HG03565 (cell line): ENCODE measurements around the gene CA4.

ENCODE experiments used
- ATAC-seq: cut with Tn5 transposase; IDR thresholded peaks from one replicate; pipeline ENCODE4 v1.9.1; 2021; ENCODE audit warnings: mild to moderate bottlenecking, moderate library complexity; ENCODE audit not compliant: unreplicated experiment

Gene CA4

DNA sequence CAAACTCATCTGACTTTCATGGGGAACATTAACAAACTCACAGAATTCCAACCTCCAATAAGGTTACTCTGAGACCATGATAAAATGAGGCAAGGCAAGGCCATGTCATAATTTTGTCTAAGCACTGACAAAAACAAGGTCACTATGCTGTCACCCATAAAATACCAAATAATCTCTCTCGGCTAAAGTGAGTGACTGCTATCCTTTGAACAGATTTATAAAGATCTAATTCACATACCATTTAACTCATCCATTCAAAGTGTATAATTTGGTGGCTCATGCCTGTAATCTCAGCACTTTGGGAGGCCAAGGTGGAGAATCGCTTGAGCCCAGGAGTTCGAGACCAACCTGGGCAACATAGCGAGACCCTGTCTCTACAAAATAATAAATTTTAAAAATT lies 20.6 kb upstream of the CA4 start:
- ATAC-seq, result no peak

DNA sequence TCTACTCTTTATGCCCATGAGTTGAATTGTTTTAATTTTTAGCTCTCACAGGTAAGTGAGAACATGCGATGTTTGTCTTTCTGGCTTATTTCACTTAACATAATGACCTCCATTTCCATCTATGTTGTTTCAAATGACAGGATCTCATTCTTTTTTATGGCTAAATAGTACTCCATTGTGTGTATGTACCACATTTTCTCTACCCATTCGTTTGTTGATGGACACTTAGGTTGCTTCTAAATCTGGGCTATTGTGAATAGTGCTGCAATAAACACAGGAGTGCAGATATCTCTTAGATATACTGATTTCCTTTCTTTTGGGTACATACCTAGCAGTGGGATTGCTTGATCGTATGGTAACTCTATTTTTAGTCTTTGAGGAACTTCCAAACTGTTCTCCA lies 19.3 kb upstream of the CA4 start:
- no peak for ATAC-seq

DNA sequence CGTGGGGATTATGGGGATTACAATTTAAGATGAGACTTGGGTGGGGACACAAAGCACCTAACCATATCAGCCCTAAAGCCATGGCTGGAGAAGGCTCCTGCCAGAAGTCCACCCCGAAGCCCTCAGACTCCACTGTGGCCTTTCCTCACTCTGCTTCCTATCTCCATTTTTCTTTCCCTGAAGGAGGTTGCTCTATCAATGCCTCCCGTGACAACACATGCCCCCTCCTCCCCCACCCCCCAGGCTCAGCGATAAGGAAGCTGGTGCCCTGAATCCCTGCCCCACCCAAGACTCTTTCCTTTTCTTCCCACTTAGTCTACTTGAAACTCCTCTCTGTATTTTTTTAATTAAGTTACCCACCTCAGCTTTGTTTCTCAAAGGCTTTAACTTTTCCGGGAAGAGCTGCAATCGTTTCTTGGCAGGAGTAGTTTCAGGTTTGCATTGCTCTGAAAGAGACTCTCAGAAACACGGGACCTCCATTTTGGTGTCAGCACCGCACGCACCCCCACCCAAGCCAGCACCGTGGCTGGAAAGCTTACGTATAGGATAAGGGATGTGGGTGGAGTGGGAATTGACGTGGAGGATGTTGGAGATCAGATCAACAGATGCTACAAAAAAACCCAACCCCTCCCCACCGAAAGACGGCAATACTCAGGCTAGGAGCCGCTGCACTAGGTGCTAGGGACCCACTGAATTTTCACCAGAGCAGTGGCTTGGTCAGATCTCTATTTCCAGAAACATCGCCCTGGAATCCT lies 15.2 kb upstream of the CA4 start:
- no peak for ATAC-seq

DNA sequence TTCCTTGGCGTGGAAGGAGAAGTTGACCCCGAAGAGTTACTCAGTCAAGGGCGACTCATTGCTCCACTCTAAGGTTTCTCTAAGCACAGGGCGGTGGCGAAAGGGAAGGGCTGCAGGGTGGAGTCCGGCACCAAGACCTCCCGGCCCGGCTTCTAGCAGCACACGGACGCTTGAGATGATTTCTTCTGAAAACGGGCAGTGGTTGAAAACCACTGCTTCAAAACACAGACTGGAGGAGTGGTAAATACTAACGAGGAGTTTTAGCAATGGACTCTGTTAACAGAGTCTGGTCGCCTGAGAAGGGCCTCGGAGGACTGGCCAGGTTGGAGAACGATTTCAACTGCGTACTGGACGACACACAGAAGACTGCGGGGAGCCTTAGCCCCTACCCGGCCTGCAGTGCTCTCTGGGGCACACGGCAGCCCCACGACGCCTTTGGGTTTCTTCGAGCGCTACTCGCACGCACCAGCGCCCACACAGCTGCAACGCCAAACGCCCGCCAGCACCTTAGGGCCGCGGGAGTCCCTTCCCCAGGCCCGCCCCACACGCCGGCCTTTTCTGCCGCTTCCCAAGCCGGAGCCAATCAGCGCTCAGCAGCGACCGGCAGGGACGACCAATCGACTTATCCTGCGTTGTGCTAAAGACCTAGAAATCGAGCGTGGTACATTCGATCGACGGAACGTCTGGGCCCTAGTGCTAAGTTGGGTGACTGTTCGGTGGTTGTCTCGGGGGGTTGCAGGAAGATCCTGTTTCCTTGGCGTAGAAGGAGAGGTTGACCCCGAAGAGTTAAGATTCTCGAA lies 14.4 kb upstream of the CA4 start:
- peak; percentile 70 for ATAC-seq

DNA sequence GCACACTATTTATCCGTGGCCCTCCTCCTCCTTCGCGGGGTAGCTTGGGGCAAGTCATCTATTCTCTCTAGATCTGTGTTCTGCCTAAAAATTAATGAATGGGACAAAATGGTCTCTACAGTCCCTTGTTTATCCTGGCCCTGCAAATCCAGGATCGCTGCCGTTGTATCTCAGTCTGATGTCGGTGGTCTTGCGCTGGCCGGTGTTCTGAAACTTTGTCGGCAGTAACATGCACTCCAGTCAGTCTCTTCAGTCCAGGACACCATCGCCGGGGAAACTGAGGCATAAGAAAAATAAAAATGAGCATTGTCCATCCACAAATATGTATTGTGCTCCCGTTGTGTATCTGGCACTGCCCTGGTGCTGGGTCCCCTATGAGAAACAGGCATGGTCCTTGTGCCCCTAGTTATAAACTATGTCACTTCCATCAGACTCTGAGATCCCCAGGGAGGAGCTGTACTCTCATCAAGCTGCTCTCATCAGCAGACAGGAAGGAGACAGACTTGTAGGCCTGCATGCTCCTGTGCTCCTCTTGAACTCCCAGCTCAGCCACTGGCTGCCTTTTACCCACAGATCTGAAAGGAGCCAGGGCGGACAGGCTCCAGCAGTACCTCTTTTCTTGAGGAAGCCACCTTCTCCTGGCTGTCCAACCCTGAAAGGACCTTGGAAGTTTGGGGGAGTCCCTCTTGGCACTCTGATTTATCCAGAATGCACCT lies 13.7 kb upstream of the CA4 start:
- no peak for ATAC-seq

DNA sequence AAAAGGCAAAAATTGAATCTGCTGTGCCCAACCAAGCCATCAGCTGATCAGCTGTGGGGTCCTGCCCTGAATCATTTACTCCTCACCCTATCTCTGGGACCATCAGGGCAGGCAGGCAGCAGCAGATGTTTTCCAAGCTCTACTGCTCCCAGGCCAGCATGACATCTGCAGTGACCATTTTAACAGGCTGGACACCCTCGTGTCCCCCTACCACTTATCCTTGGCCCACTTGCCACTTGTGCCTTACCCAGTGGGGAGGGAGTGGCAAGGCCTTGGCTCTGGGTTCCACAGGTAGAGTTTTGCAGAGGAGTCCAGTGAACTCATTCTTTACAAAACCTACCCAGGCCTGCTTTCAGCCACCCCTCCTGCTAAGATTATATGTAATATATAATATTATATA lies 12.0 kb upstream of the CA4 start:
- no peak for ATAC-seq

DNA sequence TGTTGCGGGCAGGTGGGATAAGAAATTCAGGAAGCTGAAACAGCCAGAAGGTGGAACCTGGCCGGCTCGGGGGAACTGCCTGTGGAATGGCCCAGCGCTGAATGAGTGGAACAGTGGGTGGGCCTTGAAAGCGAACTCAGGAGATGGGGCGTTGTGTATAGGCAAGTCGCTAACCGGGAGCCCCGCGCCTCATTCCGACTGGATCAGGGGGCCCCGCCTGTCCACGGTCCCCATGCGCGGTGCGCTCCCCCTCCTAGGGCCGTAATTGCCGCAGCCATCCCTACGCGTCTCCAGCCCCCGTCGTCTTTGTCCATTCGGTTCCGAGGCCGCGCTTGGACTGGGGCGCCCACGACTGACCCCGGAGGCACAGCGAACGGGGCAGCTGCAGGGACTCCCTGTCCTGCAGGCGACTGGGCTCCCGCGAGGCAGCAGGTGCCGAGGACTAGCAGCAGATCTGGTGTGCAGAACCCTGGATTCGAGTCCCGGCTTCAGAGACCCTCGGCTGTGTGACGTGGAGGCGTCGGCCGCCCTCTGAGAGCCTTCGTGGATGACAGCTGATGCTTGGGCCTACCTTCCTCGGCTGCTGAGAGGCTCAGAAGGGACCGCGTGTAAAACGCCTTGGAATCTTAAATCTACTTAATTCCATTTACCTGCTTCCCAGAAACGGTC lies 10.9 kb upstream of the CA4 start:
- ATAC-seq, result no peak

DNA sequence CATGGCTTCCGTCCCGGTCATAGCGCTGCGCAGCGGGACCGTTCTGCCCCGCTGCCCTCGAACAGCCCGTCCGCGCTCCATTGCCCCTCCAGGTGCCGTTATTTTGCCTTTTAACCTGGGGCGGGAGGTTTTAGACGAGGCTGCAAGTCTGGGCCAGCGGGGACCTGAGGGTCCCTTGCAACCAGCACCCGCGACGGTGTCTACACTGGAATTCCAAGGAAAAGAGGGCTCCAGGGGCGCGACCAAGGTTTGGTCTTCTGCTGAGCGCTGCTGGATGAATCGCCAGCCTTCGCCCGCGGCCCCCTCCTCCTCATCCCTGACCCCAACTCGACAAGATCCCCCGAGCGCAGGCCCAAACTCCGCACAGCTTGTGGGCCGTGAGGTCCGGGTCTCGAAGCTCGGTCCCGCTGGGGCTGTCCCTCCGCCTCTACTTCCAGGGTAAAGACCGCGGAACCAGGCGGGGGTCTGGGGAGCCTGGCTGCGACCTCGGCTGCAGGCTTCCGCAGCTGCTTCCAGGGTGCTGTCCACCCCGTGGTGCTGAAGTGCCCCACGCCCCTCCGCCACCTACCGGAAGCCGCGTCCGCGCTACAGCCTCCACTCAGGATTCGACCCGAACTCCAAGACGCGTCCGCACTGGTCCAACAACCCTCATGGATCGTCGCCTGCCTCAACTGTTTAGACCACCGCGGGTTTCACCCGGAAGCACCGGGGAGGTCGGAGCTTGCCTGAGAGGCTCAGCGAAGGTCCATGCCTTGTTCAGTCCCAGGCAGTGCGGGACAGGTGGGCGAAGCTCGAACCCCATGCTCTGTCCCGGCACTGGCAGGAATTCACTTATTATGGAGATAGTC lies 10.1 kb upstream of the CA4 start:
- no peak for ATAC-seq

DNA sequence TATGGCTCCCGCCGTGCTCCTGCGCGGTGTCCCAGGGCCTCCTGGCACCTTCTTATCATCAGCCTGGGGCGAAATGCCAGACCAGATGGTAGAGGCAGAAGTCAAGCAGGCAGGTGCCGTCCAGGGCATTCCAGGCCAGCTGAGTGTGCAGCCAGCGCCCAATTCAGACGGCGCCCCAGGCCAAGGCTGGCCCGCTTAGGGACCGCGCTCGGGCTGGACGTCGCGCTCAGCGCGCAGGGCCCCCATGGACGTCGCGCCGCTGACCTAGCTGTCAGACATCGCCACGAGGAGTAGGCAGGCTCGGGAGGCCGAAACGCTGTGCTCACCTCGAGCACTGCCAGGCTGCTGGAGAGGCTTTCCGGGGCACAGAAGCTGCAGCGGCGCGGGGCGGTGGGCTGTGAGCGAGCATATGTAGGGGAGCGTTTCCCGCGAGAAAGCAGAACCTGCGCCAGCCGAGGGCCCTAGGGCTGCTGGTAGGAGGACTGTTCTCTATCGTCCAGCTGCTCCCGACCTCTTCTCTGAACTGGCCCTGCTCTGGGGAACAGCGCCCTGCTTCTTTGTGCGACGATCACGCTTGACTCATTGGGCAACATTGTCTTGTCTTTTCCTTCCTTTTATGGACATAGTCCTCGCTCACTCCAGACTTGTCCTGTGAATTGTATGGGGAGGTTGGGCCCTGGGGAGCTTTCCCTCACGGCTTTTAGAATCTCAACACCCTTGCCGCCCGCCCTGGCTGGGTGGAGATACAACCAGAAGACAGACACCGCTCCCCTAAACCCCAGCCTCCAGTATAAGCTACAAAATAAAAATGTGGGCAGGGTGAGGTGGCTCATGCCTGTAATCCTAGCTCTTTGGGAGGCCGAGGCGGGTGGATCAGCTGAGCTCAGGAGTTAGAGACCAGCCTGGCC lies 8.4 kb upstream of the CA4 start:
- ATAC-seq, result no peak

DNA sequence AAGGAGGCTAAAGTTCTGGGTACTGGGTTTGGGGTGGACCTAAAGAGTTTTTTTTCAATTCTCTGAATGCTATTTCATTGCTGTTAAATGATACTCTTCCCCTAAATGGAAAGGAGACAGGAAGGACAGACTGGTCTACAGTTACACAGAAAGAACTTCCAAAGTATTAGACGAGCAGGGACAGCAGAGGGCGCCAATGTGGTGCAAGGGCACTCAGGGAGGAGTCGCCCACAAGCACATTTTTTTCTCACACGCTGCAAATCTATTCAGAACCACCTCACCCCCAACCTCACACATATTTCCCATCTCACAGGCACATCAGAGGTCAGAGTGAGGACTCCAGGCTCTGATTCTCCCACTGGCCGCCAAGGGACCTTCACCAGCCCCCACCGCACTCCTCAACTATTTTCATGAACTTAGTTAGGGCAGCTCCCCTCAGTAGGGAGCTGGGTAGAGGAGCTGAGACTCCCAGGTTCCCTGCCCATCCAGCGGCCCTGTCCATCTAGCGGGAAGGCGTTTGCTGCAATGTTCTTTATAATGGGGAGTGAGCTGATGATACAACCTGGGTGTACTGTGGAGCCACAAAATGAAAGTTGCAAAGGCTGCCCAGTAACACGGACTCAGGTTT lies 6.8 kb upstream of the CA4 start:
- ATAC-seq, result peak; percentile 59

DNA sequence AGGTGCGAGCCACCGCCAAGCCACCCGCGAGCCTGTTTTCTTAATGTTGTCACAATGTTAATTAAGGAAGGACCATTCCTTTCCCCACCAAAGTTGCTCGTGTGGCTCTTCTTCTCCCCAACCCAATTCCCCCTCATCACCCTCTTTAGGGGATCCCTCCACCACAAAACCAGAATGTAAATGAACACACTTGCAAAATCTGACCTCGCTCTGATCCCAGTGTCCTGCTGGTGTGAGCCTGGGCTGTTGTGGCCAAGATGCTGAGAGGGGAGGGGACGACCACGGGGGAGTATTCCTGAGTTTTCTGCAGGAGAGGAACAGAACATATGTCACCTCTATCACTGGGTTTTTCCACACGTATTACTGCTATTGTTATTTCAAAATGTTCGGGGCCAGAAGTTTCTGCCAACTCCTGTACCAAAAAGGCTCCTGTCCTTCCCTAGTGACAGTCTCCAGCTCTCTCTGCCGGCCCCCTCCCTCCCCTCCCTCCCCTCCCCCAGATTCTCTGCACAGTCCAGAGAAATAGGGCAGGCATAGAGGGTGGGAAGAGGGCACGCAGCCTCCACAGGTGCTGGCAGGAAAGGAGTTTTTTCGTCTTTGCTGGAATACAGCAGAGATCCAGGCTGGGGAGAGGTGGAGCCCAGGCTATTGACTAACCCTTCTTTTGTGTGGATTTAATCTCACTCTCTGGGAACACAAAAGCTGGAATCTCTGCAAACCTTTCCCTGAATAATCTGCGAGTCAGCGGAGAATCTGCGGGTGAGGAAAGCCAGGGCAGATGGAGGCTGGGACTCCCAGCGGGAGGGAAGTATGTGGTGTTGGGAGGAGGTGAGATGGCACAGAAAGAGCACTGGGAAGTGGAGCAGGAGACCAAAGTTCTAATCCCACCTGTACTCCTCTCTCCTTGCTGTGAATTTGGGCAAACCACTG lies 4.5 kb upstream of the CA4 start:
- no peak for ATAC-seq

DNA sequence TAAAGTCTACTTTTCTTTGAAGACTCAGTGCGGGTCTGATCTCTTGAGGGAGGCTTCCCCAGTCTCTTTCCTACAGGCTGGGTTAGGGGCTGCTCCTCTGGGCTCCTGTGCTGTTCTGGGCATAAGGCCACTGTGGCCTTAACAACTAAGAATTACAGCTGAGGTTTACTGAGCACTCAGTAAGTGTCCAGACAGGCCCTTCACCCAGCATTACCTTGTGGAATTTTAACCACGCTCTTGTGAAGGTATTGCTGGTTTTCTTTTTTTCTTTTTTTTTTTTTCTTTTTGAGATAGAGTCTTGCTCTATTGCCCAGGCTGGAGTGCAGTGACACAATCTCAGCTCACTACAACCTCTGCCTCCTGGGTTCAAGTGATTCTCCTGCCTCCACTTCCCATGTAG lies 3.6 kb upstream of the CA4 start:
- ATAC-seq, result no peak

DNA sequence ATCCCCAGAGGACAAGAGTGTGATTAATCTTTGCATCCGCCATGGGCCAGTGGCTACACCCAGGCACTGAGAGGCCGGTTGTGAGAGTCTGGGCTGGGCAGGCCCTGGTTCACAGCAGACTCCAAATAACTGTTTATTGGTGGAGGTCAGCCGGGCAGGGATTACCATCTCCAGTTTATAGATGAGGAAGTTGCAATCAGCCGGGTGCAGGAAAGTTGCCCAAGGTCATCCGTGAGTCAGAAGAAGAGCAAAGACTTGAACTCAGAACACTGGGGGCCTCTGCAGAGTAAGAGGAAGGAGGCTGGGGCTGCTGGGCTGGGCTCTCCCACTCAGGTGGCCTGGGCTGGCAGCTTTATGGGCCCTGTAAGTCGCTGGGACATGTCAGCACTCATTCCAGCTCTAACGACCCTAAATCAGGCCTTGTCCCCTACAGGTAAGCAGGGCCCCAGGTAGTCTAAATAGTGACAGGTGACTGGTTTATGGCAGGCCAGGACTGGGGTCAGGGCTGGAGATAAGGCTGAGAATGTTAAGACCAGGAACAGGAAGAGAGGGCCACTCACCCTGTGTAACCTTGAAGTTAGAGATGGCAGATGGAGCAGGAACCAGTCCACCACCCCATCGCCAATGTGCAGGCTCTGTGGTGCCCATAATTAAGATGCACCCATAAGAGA lies 2.1 kb upstream of the CA4 start:
- no peak for ATAC-seq

DNA sequence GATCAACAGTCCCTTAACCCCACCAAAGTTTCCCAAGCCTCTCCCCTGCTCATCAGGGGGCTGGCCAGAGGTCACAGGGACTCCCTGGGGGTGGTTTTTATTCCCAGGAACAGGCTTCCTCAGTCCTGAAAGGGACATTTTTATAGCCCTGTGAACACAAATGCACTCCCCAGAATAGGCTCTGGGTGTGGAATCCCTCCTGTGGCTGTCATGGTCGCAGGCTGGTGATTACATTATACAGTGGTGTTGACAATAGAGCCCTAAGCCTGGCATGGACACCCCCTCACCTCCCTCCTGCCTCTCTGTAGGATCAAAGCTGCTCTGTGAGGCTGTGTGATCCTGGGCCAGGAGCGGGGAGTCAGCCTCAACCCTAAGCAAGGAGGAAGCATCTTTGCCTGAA lies 1.4 kb upstream of the CA4 start:
- no peak for ATAC-seq

DNA sequence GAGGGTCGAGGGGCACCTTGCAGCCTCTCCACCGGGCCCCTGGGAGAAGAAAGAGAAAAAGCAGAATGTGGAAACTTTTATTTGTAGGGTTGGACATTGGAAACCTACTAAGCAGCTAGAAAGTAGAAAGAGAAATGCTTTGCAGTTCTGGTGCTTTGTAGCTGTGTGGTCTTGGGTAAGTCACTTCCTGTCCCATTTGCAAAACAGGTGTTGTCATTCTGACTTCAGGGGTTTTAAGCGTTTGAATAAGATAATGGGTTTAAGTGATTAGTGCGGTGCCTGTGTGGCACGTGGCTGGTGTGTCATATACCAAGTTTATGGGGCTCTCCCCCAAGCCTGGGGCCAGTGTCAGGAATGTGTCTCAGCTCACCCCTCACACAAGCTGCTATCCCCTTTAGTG lies 1.6 kb downstream of the CA4 start:
- no peak for ATAC-seq

DNA sequence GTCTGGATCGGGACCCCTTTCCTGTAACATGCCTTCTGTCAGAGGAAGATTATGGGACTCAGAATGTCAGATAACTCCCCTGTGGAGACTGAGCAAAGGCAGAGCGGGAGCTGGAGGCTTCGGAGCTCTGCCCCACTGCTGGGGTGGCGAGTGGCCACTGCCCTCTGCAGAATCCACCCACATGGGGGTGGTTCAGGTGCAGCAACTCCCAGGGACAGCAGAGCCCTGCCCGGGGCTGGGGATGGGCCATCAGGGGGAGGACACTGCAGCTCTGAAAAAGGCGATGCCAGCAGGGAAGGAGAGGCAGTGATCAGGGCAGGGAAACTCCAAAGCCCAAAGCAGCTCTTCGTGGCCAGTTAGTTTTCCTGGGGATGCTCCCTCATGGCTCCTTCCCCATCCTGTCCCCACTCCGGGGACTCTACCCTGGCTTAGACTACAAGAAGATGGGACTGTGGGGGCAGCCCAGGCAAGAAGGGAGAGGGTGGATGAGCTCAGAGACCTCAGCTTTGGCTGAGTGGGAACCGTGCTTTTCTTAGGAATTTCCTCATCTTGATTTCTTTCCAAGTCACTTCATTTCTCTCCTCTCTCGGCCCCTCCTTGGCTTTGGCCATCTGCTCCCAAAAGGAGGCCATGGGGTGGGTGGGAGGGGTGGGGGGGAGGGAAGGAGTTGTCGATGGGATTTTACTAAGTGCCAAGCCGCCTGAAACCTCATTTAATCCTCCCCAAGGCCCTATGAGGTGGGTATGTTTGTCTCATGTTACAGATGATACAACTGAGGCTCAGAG lies 4.0 kb downstream of the CA4 start:
- no peak for ATAC-seq
